SK-N-SH (cell line): ENCODE measurements around the gene CDK4. TPM values are rescaled to one million over a fixed set of nuclear protein-coding genes. Genes with fewer than 3 reads are reported as not detected.

Experiments
- CTCF ChIA-PET: fragments of 300-600, 350-600 bp; formaldehyde crosslinking; extraction: SDS; loops from one replicate; lab custom pipeline; 2021; lab: Yijun Ruan, JAX
- POLR2A ChIA-PET: fragments of 350-600 bp; sonication (Branson Sonifier 250); formaldehyde crosslinking; extraction: SDS; loops from one replicate; lab custom pipeline; 2020; ENCODE audit warnings: antibody characterized with exemption, inconsistent platforms; lab: Yijun Ruan, JAX
- DNase-seq: peaks from one replicate; pipeline ENCODE4 v3.0.0; 2012
- H2AFZ ChIP-seq: fragments of 200-600 bp; sonication (generic); 2 replicates; pipeline ENCODE4 v1.8.1; 2016; ENCODE audit warnings: antibody characterized with exemption, mild to moderate bottlenecking, low read depth
- H3F3A ChIP-seq: fragments of 200-600 bp; sonication (generic); replicated peaks from 2 replicates; pipeline ENCODE3; 2016; ENCODE audit warnings: antibody characterized with exemption, mild to moderate bottlenecking; ENCODE audit not compliant: insufficient read depth
- H3K27ac ChIP-seq, 2 experiments: fragments of 200-500 bp in 1 of 2; fragments of 200-600 bp in 1 of 2; sonication (Bioruptor generic) in 1 of 2; sonication (generic), shearing (Covaris generic) in 1 of 2; 2 replicates each; pipeline versions ENCODE4 v1.5.1 to v1.6.1; 2014 to 2016; ENCODE audit warnings: low read depth in 2 of 2, inconsistent platforms in 1 of 2, low read length in 1 of 2, mild to moderate bottlenecking in 1 of 2, mixed read lengths in 1 of 2
- H3K27me3 ChIP-seq: fragments of 200-600 bp; sonication (generic), shearing (Covaris generic); 2 replicates; pipeline ENCODE4 v1.6.1; 2016; ENCODE audit warnings: mixed run types; ENCODE audit not compliant: insufficient read depth
- H3K36me3 ChIP-seq, 2 experiments: fragments of 200-500 bp in 1 of 2; fragments of 200-600 bp in 1 of 2; sonication (Bioruptor generic) in 1 of 2; sonication (generic) in 1 of 2; replicated peaks in 1 of 2; 2 replicates each; pipeline versions ENCODE3 to v1.5.1; 2014 to 2016; ENCODE audit warnings: low read length in 1 of 2, mild to moderate bottlenecking in 1 of 2; ENCODE audit not compliant: insufficient read depth in 2 of 2, control insufficient read depth in 1 of 2
- H3K4me1 ChIP-seq, 2 experiments: fragments of 200-500 bp in 1 of 2; fragments of 200-600 bp in 1 of 2; sonication (Bioruptor generic) in 1 of 2; sonication (generic), shearing (Covaris generic) in 1 of 2; 2 replicates each; pipeline versions ENCODE4 v1.5.1 to v1.6.1; 2014 to 2016; ENCODE audit warnings: low read depth in 1 of 2, low read length in 1 of 2, mixed run types in 1 of 2; ENCODE audit not compliant: insufficient read depth in 2 of 2, control insufficient read depth in 1 of 2
- H3K4me2 ChIP-seq: fragments of 200-600 bp; sonication (generic), shearing (Covaris generic); 2 replicates; pipeline ENCODE4 v1.6.1; 2017; ENCODE audit warnings: mixed run types
- H3K4me3 ChIP-seq, 2 experiments: fragments of 200-500 bp in 1 of 2; fragments of 200-600 bp in 1 of 2; sonication (Bioruptor generic) in 1 of 2; sonication (generic), shearing (Covaris generic) in 1 of 2; 2 replicates each; pipeline versions ENCODE4 v1.5.1 to v1.8.1; 2014 to 2016; ENCODE audit warnings: low read depth in 2 of 2, inconsistent platforms in 1 of 2, low read length in 1 of 2, mild to moderate bottlenecking in 1 of 2, mixed read lengths in 1 of 2, moderate library complexity in 1 of 2
- H3K79me2 ChIP-seq: fragments of 200-600 bp; sonication (generic); 2 replicates; pipeline ENCODE4 v1.8.1; 2017; ENCODE audit warnings: mild to moderate bottlenecking; ENCODE audit not compliant: insufficient read depth
- H3K9ac ChIP-seq: fragments of 200-600 bp; sonication (generic); 2 replicates; pipeline ENCODE4 v1.6.1; 2017; ENCODE audit warnings: mixed run types
- H3K9me2 ChIP-seq: fragments of 200-600 bp; sonication (generic); 2 replicates; pipeline ENCODE4 v1.6.1; 2017; ENCODE audit warnings: mixed run types
- H3K9me3 ChIP-seq: fragments of 200-600 bp; sonication (generic); 2 replicates; pipeline ENCODE4 v1.6.1; 2017; ENCODE audit warnings: mixed run types, mild to moderate bottlenecking, moderate library complexity
- H4K20me1 ChIP-seq: fragments of 200-600 bp; sonication (generic); 2 replicates; pipeline ENCODE4 v1.6.1; 2017; ENCODE audit warnings: mild to moderate bottlenecking, mixed run types; ENCODE audit not compliant: insufficient read depth
- ELF1 ChIP-seq: IDR thresholded peaks from 2 replicates; pipeline ENCODE4 v1.4.0; 2012
- EP300 ChIP-seq, 2 experiments: IDR thresholded peaks; 2 replicates each; pipeline versions ENCODE4 v1.4.0 to v1.6.1; 2012; ENCODE audit warnings: borderline replicate concordance in 1 of 2, low read depth in 1 of 2, low read length in 1 of 2
- IRF3 ChIP-seq: fragments of 150-350 bp; IDR thresholded peaks from 2 replicates; pipeline ENCODE4 v1.6.1; 2016; ENCODE audit warnings: mild to moderate bottlenecking, low read depth, low read length
- JUND ChIP-seq: IDR thresholded peaks from 2 replicates; pipeline ENCODE4 v1.4.0; 2012
- MAX ChIP-seq: IDR thresholded peaks from 2 replicates; pipeline ENCODE4 v1.4.0; 2012; ENCODE audit warnings: low read depth
- NRF1 ChIP-seq: IDR thresholded peaks from 2 replicates; pipeline ENCODE4 v1.6.1; 2012; ENCODE audit warnings: low read depth, mild to moderate bottlenecking, low read length
- RCOR1 ChIP-seq: fragments of 150-350 bp; IDR thresholded peaks from 2 replicates; pipeline ENCODE4 v1.6.1; 2017; ENCODE audit warnings: antibody characterized with exemption, low read length
- REST ChIP-seq: IDR thresholded peaks from 2 replicates; pipeline ENCODE4 v1.6.1; 2012; ENCODE audit warnings: mild to moderate bottlenecking, low read depth, low read length, moderate library complexity
- RFX5 ChIP-seq: IDR thresholded peaks from 2 replicates; pipeline ENCODE4 v1.6.1; 2012; ENCODE audit warnings: mild to moderate bottlenecking, improper control_type of control experiment, low read length
- SMC3 ChIP-seq: IDR thresholded peaks from 2 replicates; pipeline ENCODE4 v1.6.1; 2012; ENCODE audit warnings: low read depth, low read length, improper control_type of control experiment
- TEAD4 ChIP-seq: IDR thresholded peaks from 2 replicates; pipeline ENCODE4 v1.4.0; 2012; ENCODE audit warnings: mild to moderate bottlenecking, borderline replicate concordance; ENCODE audit not compliant: insufficient read depth
- USF1 ChIP-seq: IDR thresholded peaks from 2 replicates; pipeline ENCODE4 v1.4.0; 2012; ENCODE audit warnings: low read depth, borderline replicate concordance
- USF2 ChIP-seq: fragments of 150-350 bp; IDR thresholded peaks from 2 replicates; pipeline ENCODE4 v1.6.1; 2017; ENCODE audit warnings: antibody characterized with exemption, low read length, low read depth, borderline replicate concordance
- YY1 ChIP-seq: IDR thresholded peaks from 2 replicates; pipeline ENCODE4 v1.4.0; 2012; ENCODE audit warnings: low read depth, mild to moderate bottlenecking
- ZBTB33 ChIP-seq: IDR thresholded peaks from 2 replicates; pipeline ENCODE4 v1.4.0; 2012; ENCODE audit warnings: low read depth, borderline replicate concordance
- WGBS: methylation state at CpG from one replicate; pipeline ENCODE4 v1.1.6; 2017; ENCODE audit warnings: low lambda C conversion rate; 5-methylcytosine and 5-hydroxymethylcytosine counted together
- polyA plus RNA-seq, 3 experiments: library from polyadenylated mRNA; depleted of rRNA; stranded (reverse); fragments of >200 nt; gene quantifications; 2 replicates each; pipeline ENCODE4 v1.2.3, GENCODE V29; 2012

CDK4 gene
- polyA plus RNA-seq, 1 of the 3 experiments (the other 2 are of a cell fraction) = 324 TPM

DNA sequence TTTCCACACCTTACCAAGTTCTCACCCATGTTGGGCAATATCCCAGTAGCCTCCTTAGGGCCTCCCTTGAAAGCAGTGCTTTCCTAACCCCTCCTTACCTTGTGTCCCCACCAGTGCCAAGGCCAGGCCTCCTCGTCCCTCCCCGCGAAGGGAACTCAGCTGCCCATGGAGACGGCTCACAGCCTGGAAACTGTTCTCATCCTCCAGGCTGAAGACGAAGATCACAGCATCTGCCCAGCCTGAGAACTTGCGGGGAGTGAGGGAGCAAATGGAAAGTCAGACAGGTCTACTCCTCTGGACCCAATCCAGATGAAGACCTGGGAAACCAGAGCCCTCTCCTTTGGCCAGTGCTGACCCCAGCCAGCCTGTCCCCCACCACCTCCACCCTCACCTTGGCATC, 18.2 kb downstream of the CDK4 start:
- Histone ChIP-seq H3K9me2 (no peaks in the 10 kb centered on the region), H3F3A (peaks cover 18% of the 10 kb centered on the region), H3K79me2 (no peaks in the 10 kb centered on the region)
- TF ChIP-seq JUND (no peak), USF1 (no peak), ZBTB33 (no peak)
- TF ChIP-seq, all 33 proteins: peak for 0
- Histone ChIP-seq H3K4me2 (no peak overlapping the region), H3K9me3 (no peaks in the 10 kb centered on the region), H3K4me3 (no peak overlapping the region), H3K27ac (no peak overlapping the region), H3K27me3 (no peaks in the 10 kb centered on the region), H3K9ac (no peak overlapping the region), H4K20me1 (no peaks in the 10 kb centered on the region), H2AFZ (no peak overlapping the region), H3K36me3 (peaks cover 0 to 14% of the 10 kb centered on the region in 2 experiments), H3K4me1 (peaks cover 0 to 22% of the 10 kb centered on the region in 2 experiments; a peak in 2 of 4 replicates)
- WGBS = 80% methylated on average over 6 of the region's 6 CpGs
- ChIA-PET POLR2A (no interaction called here), CTCF (interaction anchor here (5.7 to 7.1 kb wide), 2 partner anchors 10 to 152 kb away, joined by 59 to 133 read pairs; no protein-coding TSS in a partner anchor)
- no peak for DNase-seq

GRCh38 chr12:57732726-57733593, 19.1 kb downstream of the CDK4 start:
- Histone ChIP-seq H3K9me3 (no peaks in the 10 kb centered on the region), H4K20me1 (no peaks in the 10 kb centered on the region), H3K9ac (no peak overlapping the region), H3K27me3 (no peaks in the 10 kb centered on the region), H3K4me1 (peaks cover 0 to 22% of the 10 kb centered on the region in 2 experiments; a peak in 2 of 4 replicates), H3K36me3 (peaks cover 0 to 14% of the 10 kb centered on the region in 2 experiments), H3K27ac (no peak overlapping the region), H2AFZ (no peak overlapping the region), H3K79me2 (no peaks in the 10 kb centered on the region), H3F3A (peaks cover 24% of the 10 kb centered on the region), H3K9me2 (no peaks in the 10 kb centered on the region), H3K4me2 (no peak overlapping the region), H3K4me3 (no peak overlapping the region)
- ChIA-PET CTCF (interaction anchor here (1.4 to 7.1 kb wide), 3 partner anchors 9 to 151 kb away, joined by 3 to 133 read pairs (median 59); partner anchors contain the start of gene B4GALNT1), POLR2A (no interaction called here)
- WGBS = 75% methylated on average over 8 of the region's 11 CpGs
- DNase-seq = no peak
- TF ChIP-seq TEAD4 (no peak), ELF1 (no peak), USF2 (no peak), REST (no peak), NRF1 (no peak), SMC3 (no peak), RFX5 (no peak), IRF3 (no peak), YY1 (no peak), RCOR1 (no peak), USF1 (no peak), EP300 (IDR thresholded peaks at IDR 0.05; ENCODE audit: borderline replicate concordance in 1 of 2, low read depth in 1 of 2, low read length in 1 of 2) (no peak), MAX (no peak)
